ENCODE measurements around the gene ASNS.
"Not testable (repeated sequence)": the region's sequence is repeated elsewhere in the genome, so short reads cannot be mapped to it uniquely, and the experiment has no call there.

- TF ChIP-seq CTCF (IDR thresholded peaks at IDR 0.05; ENCODE audit: poor library complexity); EZH2 (IDR thresholded peaks at IDR 0.05; ENCODE audit: borderline replicate concordance): not testable (repeated sequence)
These were observed 43.1 kb upstream of the ASNS start for GRCh38 chr7:97915267-97915666.

Data from hepatocyte (in vitro differentiated cells).